Liver (tissue), 3 donors: ENCODE data around the gene FUBP1.
"Not testable (repeated sequence)": the region's sequence is repeated elsewhere in the genome, so short reads cannot be mapped to it uniquely, and the experiment has no call there.

Experiments
- CTCF ChIP-seq: fragments of 150-350 bp; IDR thresholded peaks from 2 replicates; pipeline ENCODE4 v1.5.1; 2017; ENCODE audit warnings: improper control_type of control experiment, low read depth, low read length; ENCODE audit not compliant: missing input control
- RAD21 ChIP-seq, 2 donors: IDR thresholded peaks; 2 replicates each; pipeline ENCODE4 v1.6.1; 2016; ENCODE audit warnings: antibody characterized with exemption in 2 of 2, mild to moderate bottlenecking in 2 of 2
- REST ChIP-seq: IDR thresholded peaks from 2 replicates; pipeline ENCODE4 v1.6.1; 2016; ENCODE audit warnings: antibody characterized with exemption, mild to moderate bottlenecking
- RXRA ChIP-seq, 2 donors: IDR thresholded peaks; 2 replicates each; pipeline ENCODE4 v1.6.1; 2017 to 2018; ENCODE audit warnings: antibody characterized with exemption in 2 of 2, mild to moderate bottlenecking in 1 of 2
- donor health status: healthy.
- donor health status: healthy.

DNA sequence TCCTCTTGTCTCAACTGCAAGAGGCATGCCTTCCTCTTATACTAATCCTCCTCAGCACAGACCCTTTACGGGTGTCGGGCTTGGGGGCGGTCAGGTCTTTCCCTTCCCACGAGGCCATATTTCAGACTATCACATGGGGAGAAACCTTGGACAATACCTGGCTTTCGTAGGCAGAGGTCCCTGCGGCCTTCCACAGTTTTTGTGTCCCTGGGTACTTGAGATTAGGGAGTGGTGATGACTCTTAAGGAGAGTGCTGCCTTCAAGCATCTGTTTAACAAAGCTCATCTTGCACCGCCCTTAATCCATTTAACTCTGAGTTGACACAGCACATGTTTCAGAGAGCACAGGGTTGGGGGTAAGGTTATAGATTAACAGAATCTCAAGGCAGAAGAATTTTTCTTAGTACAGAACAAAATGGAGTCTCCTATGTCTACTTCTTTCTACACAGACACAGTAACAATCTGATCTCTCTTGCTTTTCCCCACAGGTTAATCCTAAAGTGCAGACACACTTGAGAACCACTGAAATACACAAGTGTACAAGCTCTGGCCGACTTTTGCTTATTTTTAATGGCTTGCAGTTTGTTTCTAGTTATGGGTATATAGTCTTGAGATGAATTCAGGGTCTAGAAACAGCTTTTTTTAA, 4.6 kb upstream of the FUBP1 start:
- TF ChIP-seq CTCF; REST; RXRA (IDR thresholded peaks at IDR 0.05); RAD21 (IDR thresholded peaks at IDR 0.05): not testable (repeated sequence)
